Measurements from ENCODE around the gene PCGF1.
"Not testable (repeated sequence)": the region's sequence is repeated elsewhere in the genome, so short reads cannot be mapped to it uniquely, and the experiment has no call there.

The PCGF1 gene

GRCh38 chr2:74471332-74472065 lies 36.0 kb downstream of the PCGF1 start:
- no peak for DNase-seq

GRCh38 chr2:74470742-74471141 lies 36.8 kb downstream of the PCGF1 start:
- DNase-seq: not testable (repeated sequence)

GRCh38 chr2:74464406-74464805 lies 43.1 kb downstream of the PCGF1 start:
- DNase-seq: no peak

GRCh38 chr2:74462786-74463105 lies 44.7 kb downstream of the PCGF1 start:
- no peak for DNase-seq

- DNase-seq: no peak
These were observed 45.3 kb downstream of the PCGF1 start for GRCh38 chr2:74462054-74462785.

- DNase-seq: no peak
These were observed 46.1 kb downstream of the PCGF1 start for GRCh38 chr2:74461187-74462053.

GRCh38 chr2:74460187-74460586 lies 47.3 kb downstream of the PCGF1 start:
- DNase-seq: not testable (repeated sequence)

GRCh38 chr2:74459503-74460118 lies 47.9 kb downstream of the PCGF1 start:
- not testable (repeated sequence) for DNase-seq

- DNase-seq: no peak
These were observed 48.5 kb downstream of the PCGF1 start for GRCh38 chr2:74458938-74459363.

- DNase-seq: peak; percentile 98
These were observed 49.2 kb downstream of the PCGF1 start, which contains the start of gene WBP1 for GRCh38 chr2:74458132-74458937. Gene WBP1, plus strand, starts transcription at chr2:74458438. Its CDS starts 165 bp downstream, at chr2:74458603.

GRCh38 chr2:74457549-74458131 lies 49.9 kb downstream of the PCGF1 start:
- peak; percentile 87 for DNase-seq

GRCh38 chr2:74457129-74457548 lies 50.4 kb downstream of the PCGF1 start:
- peak; percentile 61 for DNase-seq

Data from NCI-H510A (cell line).